HUDEP-2 (cell line): ENCODE results near the gene PSAP.
A peak's percentile ranks its signal among the peaks of the same experiment; 100 is the strongest.

Experiments used
- DNase-seq, 76 experiments: peaks; one replicate each; lab custom pipeline; 2025; ENCODE audit not compliant: unreplicated experiment in 76 of 76; lab: John Stamatoyannopoulos, UW

PSAP gene

DNA sequence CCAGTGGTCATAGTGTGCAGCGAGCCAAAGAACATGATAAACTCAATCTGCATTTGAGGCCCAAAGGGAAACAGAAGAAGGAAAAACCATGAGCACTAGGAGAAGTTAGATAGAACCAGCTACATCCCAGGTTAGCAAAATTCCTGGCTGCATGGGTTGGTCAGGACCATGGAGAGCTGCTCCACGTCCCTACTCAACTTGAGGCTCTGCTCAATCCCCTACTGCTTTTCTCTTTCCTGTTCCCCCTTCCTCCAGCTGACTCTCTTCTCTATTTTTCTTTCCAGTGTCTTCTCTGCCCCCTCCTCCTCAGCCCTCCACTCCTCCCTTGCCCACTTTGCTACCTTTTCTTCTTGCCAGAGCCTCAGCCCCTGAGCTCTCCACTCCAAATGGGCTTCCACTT is 55.8 kb downstream of the PSAP start:
- peak in 11 of 76 experiments; percentile 2 to 30 (median 14) for DNase-seq

DNA sequence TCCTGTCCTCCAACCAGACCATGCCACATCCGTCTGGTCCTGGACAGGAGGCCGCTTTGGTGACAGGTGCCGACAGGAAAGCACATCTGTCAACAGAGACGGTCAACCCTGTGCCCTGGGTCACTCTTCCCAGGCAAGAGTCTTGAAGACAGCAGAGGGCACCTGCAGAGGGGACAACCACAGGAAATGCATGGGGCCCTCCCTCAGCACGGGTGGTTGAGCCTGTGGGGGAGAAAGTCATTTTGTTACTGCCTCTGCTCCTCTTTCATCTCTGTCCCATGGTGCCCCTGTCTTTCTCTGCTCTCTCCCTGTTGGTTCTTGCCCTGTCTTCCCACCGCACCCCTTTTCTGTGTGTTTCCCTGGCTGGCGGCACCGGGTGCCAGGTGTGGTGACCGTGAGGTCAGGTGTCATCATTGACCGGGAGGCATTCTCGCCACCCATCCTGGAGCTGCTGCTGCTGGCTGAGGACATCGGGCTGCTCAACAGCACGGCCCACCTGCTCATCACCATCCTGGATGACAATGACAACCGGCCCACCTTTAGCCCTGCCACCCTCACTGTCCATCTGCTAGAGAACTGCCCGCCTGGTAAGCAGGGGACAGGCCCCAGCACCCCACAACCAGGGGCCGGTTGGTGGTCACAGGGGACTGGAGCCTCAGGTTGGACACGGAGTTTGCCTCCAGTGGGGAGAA is 60.2 kb downstream of the PSAP start:
- DNase-seq: no peak

DNA sequence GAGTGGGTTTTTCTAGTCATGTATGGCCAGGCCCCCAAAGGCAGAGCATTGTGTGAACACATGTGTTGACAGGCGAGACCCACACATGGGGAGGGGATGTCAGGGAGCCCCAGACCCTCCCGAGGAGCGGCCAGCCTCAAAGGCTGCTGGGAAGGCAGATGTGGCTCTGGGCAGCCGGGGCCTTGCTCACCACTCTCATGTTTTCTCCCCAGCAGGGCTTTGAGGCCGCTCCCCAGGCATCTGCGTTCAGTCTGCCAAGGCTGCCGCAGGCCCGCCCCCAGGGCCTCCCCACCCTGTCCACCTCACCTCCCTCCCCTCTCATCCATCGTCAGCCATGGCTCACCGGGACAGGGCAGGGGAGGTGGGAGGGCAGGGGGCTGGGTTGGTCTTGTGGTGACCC is 61.2 kb downstream of the PSAP start:
- DNase-seq: no peak

DNA sequence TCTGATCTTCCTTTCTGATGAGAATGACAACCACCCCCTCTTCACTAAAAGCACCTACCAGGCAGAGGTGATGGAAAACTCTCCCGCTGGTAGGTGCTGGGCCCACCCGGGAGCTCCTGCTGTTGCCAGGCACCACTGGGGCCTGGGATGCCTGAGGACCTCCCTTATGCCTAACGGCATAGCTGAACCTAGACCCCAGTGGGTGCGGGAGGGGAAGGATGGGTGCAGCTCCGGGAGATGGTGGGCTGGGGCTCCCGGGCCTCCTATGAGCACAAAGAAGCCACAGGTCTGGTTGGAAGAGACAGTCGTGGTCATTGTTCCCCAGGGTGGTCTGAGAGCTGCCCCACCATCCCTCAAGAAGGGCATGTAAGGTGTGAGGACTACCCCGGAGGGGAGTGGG is 62.1 kb downstream of the PSAP start:
- no peak for DNase-seq

DNA sequence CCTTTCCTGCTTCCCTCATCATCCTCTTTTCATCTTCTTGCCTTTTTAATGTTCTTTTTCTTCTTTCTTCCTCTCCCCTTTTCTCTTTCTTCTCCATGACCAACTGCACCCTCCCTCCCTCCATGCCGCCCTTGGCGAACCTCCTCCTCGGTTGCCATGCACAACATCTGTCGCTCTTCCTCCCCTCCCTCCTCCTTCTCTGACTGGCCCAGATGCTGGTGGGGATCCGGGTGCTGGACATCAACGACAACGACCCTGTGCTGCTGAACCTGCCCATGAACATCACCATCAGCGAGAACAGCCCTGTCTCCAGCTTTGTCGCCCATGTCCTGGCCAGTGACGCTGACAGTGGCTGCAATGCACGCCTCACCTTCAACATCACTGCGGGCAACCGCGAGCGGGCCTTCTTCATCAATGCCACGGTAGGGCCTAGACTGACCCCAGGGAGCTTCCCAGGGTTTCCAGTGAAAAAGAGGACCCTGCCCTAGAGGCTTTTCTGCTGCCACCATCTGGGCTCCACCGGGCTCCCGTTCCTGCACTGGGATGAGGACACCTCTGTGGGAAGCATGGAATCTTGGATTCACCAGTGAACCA is 66.3 kb downstream of the PSAP start:
- no peak for DNase-seq

DNA sequence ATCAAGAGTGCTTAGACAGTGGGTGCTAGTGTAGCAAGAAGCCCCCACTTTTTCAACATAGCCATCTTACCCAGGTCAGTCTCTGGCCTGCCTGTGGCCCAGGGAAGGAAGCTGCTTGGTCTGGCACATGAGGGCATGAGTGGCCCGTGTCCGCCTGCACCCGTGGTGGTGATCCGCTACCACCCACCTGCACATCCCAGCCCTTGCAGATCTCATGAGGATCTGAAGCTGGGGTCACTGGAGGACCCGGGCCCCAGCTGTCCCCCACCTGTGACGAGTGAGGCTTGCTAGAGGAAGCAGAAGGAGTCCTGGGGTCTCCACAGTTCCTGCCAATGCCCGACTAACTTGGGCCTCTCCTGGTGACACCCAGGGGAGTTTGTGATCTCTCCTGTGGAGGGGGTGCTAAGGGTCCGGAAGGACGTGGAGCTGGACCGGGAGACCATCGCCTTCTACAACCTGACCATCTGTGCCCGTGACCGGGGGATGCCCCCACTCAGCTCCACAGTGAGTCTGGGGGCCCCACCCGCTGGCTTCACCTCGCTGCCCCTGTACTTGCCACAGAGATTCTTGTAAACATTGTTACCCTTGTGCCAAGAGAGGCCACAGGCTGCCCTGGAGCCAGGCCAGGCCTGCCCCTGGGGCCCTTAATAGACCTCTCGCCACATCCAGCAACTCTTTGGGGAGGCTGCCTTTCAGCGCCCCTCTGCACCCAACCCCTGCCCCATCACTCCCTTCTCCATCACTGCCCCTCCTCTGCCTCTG is 67.0 kb downstream of the PSAP start:
- DNase-seq: no peak

DNA sequence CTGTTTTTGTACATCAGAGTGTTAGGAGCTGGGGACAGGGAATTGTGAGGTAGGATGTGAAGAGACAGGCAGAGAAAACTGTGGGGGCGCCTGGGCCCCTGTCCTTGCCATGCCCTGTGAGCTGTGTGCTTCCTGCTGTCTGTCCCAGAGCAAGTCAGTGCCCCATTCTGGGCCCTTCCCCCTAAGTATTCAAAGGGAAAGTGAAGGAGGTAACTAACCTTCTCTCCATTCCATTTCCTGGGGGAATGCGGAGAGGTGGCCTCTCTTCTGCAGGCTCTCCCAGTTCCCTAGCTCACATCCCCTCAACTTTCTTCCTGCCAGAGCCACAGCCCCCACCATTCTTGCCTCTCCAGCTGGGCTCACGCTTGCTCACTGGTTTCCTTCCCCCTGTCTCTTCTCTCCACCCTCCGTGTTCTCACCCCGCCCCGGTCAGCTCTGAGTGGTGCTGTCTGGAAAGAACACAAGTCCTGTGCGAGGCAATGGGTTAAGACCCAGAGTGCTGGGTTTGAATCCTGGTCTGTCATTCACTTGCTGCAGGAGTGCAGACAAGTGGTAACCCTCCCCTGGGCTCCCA is 68.0 kb downstream of the PSAP start:
- no peak for DNase-seq

DNA sequence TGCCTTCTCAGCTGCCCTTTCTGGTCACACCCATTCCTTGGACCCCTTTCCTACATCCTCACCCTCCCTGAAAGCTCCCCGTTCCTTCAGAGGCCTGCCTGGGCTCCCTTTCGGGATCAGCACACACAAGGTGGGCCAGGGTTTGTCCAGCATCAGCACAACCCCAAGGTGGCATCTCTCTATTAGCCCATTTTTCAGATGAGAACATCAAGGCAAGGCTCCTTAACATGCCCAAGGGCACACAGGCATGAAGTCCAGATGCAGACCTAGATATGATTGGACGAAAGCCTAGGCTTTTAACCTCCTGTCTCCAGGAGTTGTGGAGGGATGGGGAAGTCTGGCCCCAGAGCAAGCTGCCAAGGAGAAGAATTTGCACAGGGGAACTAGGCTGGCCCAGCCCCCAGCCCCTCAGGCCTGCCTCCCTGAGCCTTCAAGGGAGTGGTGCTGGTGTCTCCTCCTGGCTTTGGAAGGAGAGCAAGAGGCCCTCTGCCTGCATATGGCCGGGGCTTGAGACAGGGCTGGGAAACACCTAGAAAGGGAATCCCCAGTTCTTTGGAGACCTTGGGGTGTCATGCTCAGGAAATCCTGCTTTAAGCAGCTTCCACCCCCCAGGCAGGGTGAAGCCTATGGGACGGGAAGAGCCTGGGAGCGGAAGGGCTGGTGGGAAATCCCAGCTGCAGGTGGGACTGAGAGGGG is 68.7 kb downstream of the PSAP start:
- DNase-seq: no peak

DNA sequence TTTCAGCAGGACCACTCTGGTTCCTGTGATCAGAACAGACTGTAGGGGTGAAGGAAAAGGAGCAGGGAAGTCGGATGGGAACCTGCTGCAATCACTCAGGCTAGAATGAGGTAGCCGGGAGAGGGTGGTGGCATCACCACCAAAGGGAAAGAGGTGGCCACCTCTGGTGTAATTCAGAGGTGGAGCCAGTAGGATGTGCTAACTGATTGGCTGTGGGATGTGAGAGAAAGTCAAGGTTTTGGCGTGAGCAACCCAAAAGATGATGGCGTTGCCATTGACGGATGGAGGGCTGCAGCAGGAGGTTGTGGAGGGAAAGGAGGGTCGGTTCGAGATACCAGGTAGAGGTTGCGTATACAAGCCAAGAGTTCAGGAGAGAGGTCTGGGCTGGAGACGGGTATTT is 70.3 kb downstream of the PSAP start:
- peak in 1 of 76 experiments; percentile 8 for DNase-seq

DNA sequence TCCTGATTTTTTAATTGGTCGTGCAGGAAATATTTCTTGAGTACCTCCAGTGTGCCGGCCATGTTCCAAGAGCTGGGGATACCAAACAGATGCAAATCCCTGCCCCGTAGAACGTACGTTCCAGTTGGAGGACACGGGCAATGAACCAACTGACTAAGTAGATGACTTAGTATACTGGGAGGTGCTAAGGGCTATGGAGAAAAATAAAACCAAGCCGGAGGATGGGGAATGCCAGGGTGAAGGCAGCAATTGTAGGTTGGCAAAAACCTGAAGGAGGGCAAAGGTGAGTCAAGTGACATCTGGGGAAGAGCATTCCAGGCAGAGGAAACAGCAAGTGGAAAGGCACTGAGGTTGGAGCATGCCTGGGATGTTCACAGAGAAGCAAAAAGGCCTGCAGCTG is 70.9 kb downstream of the PSAP start:
- DNase-seq: no peak

DNA sequence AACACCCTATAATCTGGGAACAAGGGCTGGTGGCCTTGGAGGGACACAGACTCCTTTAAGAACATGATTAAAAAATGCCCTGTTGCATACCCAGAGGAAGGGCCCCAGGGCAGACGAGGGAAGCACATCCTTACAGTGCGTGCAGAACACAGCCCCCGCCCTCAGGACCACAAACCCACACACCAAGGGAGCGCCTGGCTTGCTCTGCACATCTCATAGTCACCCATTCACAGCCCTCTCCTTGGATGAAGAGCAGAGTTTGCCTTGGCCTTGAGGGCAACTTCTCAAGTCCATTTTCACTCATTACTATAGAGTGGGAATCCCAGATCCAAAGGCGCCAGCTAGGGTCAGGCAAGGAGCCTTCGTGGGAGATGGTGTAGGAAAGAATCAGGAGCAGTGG is 71.4 kb downstream of the PSAP start:
- DNase-seq: no peak

DNA sequence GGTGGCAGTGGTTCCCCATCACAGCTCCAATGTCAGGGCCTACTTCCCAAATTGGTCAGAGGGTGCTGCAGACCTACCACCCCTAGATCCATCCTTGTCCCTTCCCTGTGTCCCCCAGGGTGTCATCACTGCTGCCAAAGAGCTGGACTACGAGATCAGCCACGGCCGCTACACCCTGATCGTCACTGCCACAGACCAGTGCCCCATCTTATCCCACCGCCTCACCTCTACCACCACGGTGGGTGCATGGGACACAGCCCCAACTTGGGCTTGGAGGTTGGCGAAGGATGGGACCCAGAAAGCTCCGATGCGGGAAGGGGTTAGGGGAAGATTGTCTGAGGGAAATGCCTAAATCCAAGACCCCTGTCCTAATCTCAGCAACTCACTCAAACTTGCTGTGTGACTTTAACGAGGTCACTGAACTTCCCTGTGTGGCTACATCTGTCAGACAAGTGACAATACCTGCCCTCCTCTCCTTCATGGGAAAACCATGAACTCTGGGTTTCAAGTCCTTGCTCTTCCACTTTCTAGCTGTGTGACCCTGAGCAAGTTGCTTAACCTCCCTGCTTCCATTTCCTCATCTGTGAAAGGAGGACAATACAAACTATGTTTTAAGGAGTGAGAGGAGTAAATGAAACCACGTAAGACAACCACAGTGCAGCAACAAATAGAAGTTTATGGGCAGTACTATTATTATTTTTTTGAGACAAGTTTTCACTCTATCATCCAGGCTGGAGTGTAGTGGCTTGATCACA is 72.8 kb downstream of the PSAP start:
- no peak for DNase-seq

DNA sequence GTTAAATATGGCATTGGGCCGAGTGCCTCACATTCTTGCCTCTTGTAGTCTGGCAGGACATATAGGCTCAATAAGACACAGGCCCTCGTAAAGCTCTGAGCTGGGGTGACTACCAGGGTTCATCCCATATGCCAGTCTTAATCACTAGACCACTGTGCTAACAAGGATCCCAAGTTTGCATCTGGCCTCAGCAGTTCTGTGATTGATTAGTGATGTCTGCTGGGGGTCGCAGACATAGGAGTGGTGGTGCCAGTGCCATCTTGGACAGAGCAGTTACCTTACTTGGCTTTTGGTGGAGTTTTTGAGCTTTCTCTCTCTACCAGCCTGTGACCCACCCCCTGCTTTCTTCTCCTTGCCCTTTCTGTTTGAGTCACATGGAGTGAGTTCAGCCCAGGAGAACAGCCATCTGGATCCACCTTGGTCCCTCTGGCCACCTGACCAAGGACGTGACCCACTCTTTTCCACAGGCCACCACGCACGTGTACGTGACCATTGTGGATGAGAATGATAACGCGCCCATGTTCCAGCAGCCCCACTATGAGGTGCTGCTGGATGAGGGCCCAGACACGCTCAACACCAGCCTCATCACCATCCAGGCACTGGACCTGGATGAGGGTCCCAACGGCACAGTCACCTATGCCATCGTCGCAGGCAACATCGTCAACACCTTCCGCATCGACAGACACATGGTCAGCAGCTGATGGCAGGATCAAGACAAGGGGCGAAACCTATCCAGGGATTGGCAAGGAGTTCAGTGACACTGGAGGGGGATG is 73.7 kb downstream of the PSAP start:
- DNase-seq: no peak

DNA sequence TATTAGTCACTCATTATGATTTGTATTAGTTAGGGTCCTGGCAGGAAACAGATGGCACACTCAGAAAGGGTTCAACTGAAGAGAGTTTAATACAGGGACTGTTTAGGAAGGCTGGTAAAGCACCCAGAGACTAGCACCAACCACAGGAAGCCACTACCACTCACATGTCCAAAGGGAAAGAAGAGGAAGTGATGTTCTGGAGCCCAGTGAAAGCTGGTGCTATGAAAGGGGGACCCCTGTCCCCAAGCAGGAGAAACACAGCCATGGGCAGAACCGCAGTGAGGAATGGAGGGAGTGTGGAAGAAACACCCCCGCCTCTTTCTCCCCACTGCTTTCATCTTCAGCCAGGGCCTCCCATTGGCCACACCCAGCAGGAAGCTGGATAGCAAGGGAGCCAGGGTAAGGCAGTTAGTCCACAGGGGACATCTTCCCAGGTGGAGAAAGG is 74.5 kb downstream of the PSAP start:
- no peak for DNase-seq

DNA sequence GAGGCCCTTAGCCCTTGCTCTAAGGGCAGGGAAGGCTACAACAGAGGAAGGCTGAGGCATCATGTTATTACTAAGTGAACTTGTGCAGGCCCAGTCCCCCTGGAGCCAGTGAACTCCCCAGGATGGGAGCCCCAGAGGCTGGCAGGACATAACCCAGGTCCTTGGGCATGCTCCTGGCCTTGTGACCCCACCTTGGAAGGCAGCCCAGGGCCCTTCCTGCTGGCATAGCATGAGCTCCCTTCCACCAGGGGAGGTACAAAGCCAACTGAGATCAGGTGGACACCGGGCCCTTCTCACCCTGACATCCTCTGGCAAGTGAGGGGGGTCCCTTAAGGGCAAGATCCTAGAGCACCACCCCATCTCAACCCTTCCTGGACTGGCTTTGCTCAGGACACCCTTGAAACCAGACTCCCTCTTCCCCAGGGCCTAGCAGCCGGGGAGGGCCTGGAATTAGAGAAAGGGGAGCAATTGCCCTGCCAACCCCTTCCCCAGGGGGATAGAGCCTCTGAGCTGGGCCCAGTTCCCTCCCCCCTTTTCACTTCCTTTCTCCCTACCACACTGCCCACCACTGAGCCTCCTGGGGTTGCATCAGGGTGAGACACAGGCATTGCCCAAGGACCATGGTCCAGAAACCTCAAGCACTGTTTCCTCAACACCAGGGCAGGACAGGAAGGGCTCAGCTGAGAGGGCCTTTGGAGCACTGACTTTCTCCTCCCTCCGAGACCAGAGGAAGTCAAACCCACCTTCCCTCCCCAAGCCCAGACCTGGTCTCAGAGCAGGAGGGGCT is 75.9 kb downstream of the PSAP start:
- DNase-seq: no peak

DNA sequence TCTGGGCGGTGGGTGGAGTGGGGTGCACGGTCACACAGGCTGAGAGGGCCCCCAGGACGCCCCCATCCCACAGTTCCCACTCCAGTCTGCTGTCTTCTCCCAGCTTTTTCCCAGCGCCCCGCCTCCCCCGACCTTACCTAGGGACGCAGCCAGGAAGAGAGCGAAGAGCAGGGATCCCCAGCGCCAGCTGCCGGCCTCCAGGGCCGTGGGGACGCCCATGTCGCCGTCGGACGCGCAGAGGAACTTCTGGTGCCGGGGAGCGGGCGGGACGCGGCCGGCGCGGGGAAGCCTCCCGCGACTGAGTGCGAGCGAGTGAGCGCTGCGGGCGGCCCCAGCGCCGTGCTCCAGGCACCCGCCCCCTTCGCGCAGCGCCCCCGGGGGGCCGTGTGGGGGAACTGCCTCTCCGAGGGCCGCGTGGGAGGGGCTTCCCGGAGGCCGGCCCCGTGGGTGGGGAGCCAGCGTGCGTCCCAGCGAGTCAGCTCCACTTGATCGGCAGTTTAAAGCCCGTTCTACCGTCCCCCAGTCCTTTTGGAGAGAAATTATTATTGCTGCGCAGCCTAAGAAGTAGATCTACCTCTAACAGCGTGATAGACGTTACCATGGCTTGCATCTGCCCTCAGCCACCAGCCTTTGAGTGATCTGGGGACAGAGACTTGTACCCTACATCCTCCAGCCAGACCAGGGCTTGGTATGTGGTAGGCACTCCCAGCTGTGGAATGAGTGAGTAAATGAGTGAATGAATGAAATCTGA is 77.7 kb downstream of the PSAP start, which contains the start of gene VSIR:
TSS of gene VSIR (minus strand) at position 300 of the 751 bp plus-strand sequence. CDS start at position 219, 81 bp downstream.
- peak in 71 of 76 experiments; percentile 6 to 90 (median 72) for DNase-seq

DNA sequence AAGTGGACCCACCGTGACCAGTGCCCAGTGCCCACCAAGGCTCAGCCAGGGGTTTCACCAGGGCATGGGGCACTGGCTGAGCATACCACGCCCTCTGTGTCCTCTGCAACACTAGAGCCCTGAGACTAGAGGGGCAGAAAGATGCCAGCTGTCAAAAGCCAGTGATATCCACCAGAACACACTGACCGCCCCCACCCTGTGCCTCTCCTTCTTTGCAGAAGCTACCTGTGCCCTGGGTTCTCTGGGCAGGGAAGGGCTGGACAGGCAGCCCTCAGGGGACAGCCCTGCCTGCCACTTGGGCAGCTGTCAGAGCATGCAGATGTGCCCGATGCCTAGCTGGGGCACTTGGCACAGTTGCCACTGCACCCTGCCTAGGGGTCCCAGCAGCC is 78.2 kb downstream of the PSAP start:
- no peak for DNase-seq
